H9 (cell line): ENCODE results near the gene RAB11A. TPM values are rescaled to one million over a fixed set of nuclear protein-coding genes. Genes with fewer than 3 reads are reported as not detected.

Experiments used
- DNase-seq: peaks from one replicate; pipeline ENCODE4 v3.0.0-alpha.2; 2017
- H2AFZ ChIP-seq: one replicate; pipeline ENCODE4 v1.6.1; 2013; ENCODE audit warnings: mild to moderate bottlenecking, low read length, control low read depth, moderate library complexity
- H2AK5ac ChIP-seq: 2 replicates; pipeline ENCODE4 v1.6.1; 2013; ENCODE audit warnings: low read length, control low read depth, mixed read lengths; ENCODE audit not compliant: insufficient read length
- H2BK120ac ChIP-seq: one replicate; pipeline ENCODE4 v1.6.1; 2013; ENCODE audit warnings: low read depth, mild to moderate bottlenecking, low read length, control low read depth, inconsistent platforms; ENCODE audit not compliant: poor library complexity, severe bottlenecking
- H2BK12ac ChIP-seq: 2 replicates; pipeline ENCODE4 v1.6.1; 2013; ENCODE audit warnings: low read length, control low read depth, mixed read lengths, low read depth; ENCODE audit not compliant: insufficient read length
- H2BK15ac ChIP-seq: 2 replicates; pipeline ENCODE4 v1.6.1; 2013; ENCODE audit warnings: low read depth, low read length, control low read depth
- H2BK20ac ChIP-seq: one replicate; pipeline ENCODE4 v1.6.1; 2013; ENCODE audit warnings: low read depth, mild to moderate bottlenecking, low read length, control low read depth, inconsistent platforms; ENCODE audit not compliant: poor library complexity, severe bottlenecking
- H2BK5ac ChIP-seq: 2 replicates; pipeline ENCODE4 v1.6.1; 2013; ENCODE audit warnings: low read length, control low read depth, mixed read lengths; ENCODE audit not compliant: insufficient read length
- H3K14ac ChIP-seq: 2 replicates; pipeline ENCODE4 v1.6.1; 2013; ENCODE audit warnings: low read length, control low read depth; ENCODE audit not compliant: insufficient read depth
- H3K18ac ChIP-seq: 2 replicates; pipeline ENCODE4 v1.6.1; 2013; ENCODE audit warnings: low read depth, mild to moderate bottlenecking, mixed read lengths, low read length, control low read depth; ENCODE audit not compliant: insufficient read length
- H3K23ac ChIP-seq: 2 replicates; pipeline ENCODE4 v1.6.1; 2013; ENCODE audit warnings: low read length, control low read depth, mixed read lengths, low read depth; ENCODE audit not compliant: insufficient read length
- H3K23me2 ChIP-seq: 2 replicates; pipeline ENCODE4 v1.6.1; 2013; ENCODE audit warnings: low read depth, mild to moderate bottlenecking, mixed read lengths, low read length, control low read depth; ENCODE audit not compliant: insufficient read length, poor library complexity, severe bottlenecking
- H3K27ac ChIP-seq: 2 replicates; pipeline ENCODE4 v1.5.1; 2013; ENCODE audit warnings: low read length, control low read depth, mixed read lengths, low read depth; ENCODE audit not compliant: insufficient read length
- H3K27me3 ChIP-seq: 2 replicates; pipeline ENCODE4 v1.6.1; 2013; ENCODE audit warnings: low read length, control low read depth, inconsistent platforms; ENCODE audit not compliant: insufficient read depth
- H3K4ac ChIP-seq: 2 replicates; pipeline ENCODE4 v1.6.1; 2013; ENCODE audit warnings: low read depth, mild to moderate bottlenecking, control low read depth, inconsistent platforms, low read length, moderate library complexity
- H3K4me1 ChIP-seq: 2 replicates; pipeline ENCODE4 v1.6.1; 2013; ENCODE audit warnings: low read length, control low read depth, inconsistent platforms; ENCODE audit not compliant: insufficient read depth
- H3K4me2 ChIP-seq: 2 replicates; pipeline ENCODE4 v1.6.1; 2013; ENCODE audit warnings: low read length, control low read depth, mixed read lengths; ENCODE audit not compliant: insufficient read length, insufficient read depth
- H3K56ac ChIP-seq: 2 replicates; pipeline ENCODE4 v1.6.1; 2013; ENCODE audit warnings: low read depth, mild to moderate bottlenecking, mixed read lengths, low read length, control low read depth; ENCODE audit not compliant: insufficient read length
- H3K79me1 ChIP-seq: 2 replicates; pipeline ENCODE4 v1.6.1; 2013; ENCODE audit warnings: low read depth, mild to moderate bottlenecking, moderate library complexity, low read length, control low read depth, inconsistent platforms; ENCODE audit not compliant: insufficient read depth, poor library complexity, severe bottlenecking
- H3K79me2 ChIP-seq: 2 replicates; pipeline ENCODE4 v1.6.1; 2013; ENCODE audit warnings: low read length, control low read depth, inconsistent platforms; ENCODE audit not compliant: insufficient read depth
- H3K9ac ChIP-seq: 2 replicates; pipeline ENCODE4 v1.6.1; 2013; ENCODE audit warnings: low read length, control low read depth, mixed read lengths; ENCODE audit not compliant: insufficient read length; ENCODE audit errors: extremely low read depth
- H3K9me3 ChIP-seq: one replicate; pipeline ENCODE4 v1.6.1; 2013; ENCODE audit warnings: low read depth, low read length, inconsistent platforms; ENCODE audit not compliant: control insufficient read depth
- H3T11ph ChIP-seq: one replicate; pipeline ENCODE4 v1.6.1; 2013; ENCODE audit warnings: mild to moderate bottlenecking, low read length, control low read depth, inconsistent platforms
- H4K20me1 ChIP-seq: one replicate; pipeline ENCODE4 v1.6.1; 2013; ENCODE audit not compliant: control insufficient read depth, insufficient read length, insufficient read depth
- H4K5ac ChIP-seq: 2 replicates; pipeline ENCODE4 v1.6.1; 2013; ENCODE audit warnings: low read depth, mild to moderate bottlenecking, mixed read lengths, low read length, control low read depth; ENCODE audit not compliant: insufficient read length
- H4K8ac ChIP-seq: replicated peaks from 2 replicates; pipeline ENCODE4 v1.6.1; 2013; ENCODE audit warnings: low read length, control low read depth, mixed read lengths, low read depth; ENCODE audit not compliant: insufficient read length
- H4K91ac ChIP-seq: 2 replicates; pipeline ENCODE4 v1.6.1; 2013; ENCODE audit warnings: low read depth, mild to moderate bottlenecking, moderate library complexity, mixed read lengths, low read length, control low read depth; ENCODE audit not compliant: insufficient read length
- H3K27ac Mint-ChIP-seq, 3 experiments: 2 replicates in 2 of 3; 3 replicates in 1 of 3; pipeline ENCODE4 v1.8.0; 2020 to 2021; ENCODE audit warnings: mixed read lengths in 3 of 3, mild to moderate bottlenecking in 1 of 3, moderate library complexity in 1 of 3
- H3K27me3 Mint-ChIP-seq: 2 replicates; pipeline ENCODE4 v1.8.0; 2021; ENCODE audit warnings: low read depth, mild to moderate bottlenecking, moderate library complexity, mixed read lengths
- H3K36me3 Mint-ChIP-seq, 3 experiments: 2 replicates in 2 of 3; 3 replicates in 1 of 3; pipeline ENCODE4 v1.8.0; 2020 to 2021; ENCODE audit warnings: low read depth in 3 of 3, mixed read lengths in 3 of 3; ENCODE audit not compliant: insufficient read depth in 1 of 3
- H3K4me1 Mint-ChIP-seq, 2 experiments: 2 replicates each; pipeline ENCODE4 v1.8.0; 2020; ENCODE audit warnings: mixed read lengths in 2 of 2
- H3K4me3 Mint-ChIP-seq, 2 experiments: 2 replicates in 1 of 2; 3 replicates in 1 of 2; pipeline ENCODE4 v1.8.0; 2020 to 2021; ENCODE audit warnings: mild to moderate bottlenecking in 2 of 2, mixed read lengths in 2 of 2, moderate library complexity in 1 of 2
- H3K9me3 Mint-ChIP-seq, 2 experiments: 2 replicates in 1 of 2; 3 replicates in 1 of 2; pipeline ENCODE4 v1.8.0; 2020; ENCODE audit warnings: mild to moderate bottlenecking in 2 of 2, mixed read lengths in 2 of 2, moderate library complexity in 1 of 2
- CTCF ChIP-seq: fragments of 200-600 bp; sonication (generic); conservative IDR thresholded peaks from 3 replicates; pipeline ENCODE4 v1.8.0; 2021; ENCODE audit warnings: antibody characterized with exemption, mild to moderate bottlenecking
- WGBS: extraction: QIAGEN DNeasy Blood & Tissue Kit; methylation state at CpG from one replicate; pipeline ENCODE4 v1.1.7; 2013; ENCODE audit warnings: missing lambda C conversion rate, low lambda C conversion rate, mixed read lengths; ENCODE audit not compliant: insufficient read length; ENCODE audit errors: extremely low coverage; 5-methylcytosine and 5-hydroxymethylcytosine counted together
- total RNA-seq: library from RNA; stranded (reverse); gene quantifications from 2 replicates; pipeline ENCODE4 v1.2.1, GENCODE V29; 2021

RAB11A gene
- total RNA-seq, 1 experiment from 2014 or later, result 217 TPM

DNA sequence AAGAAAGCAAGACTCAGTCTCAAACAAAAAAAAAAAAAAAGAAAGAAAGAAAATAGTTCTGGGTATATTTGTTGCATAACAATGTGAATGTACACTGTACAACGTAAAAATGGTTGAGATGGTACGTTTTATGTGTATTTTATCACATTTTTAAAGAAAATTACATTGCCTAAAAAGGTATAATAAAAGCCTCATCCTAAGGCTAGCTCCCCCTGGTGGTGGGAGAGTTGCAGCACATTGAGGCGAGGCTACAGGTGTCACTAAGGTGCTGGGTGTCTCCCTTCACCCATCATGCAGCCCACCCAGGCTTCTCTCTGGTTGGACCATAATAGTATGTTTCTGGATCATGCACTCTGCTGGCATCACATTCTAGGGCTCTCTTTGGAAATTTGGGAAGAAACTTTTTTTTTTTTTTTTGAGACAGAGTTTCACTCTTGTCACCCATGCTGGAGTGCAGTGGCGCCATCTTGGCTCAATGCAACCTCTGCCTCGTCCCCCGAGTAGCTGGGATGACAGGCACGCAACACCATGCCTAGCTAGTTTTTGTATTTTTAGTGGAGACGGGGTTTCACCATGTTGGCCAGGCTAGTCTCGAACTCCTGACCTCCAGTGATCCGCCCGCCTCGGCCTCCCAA lies 12.4 kb upstream of the RAB11A start:
- Histone ChIP-seq H3K27me3 (no peaks in the 10 kb centered on the region), H4K91ac (no peak overlapping the region), H3T11ph (no peak overlapping the region), H3K27ac (no peak overlapping the region), H3K4me1 (no peaks in the 10 kb centered on the region; the same call in 1 of the 2 replicates), H3K79me2 (no peaks in the 10 kb centered on the region), H3K56ac (no peak overlapping the region), H2BK120ac (no peak overlapping the region), H4K20me1 (no peaks in the 10 kb centered on the region), H3K4me2 (no peak overlapping the region), H2AK5ac (no peak overlapping the region), H2BK5ac (no peak overlapping the region), H3K9me3 (no peaks in the 10 kb centered on the region), H3K9ac (no peak overlapping the region), H3K4ac (no peak overlapping the region), H4K8ac (no peak overlapping the region), H3K18ac (no peak overlapping the region), H2BK20ac (no peak overlapping the region), H2BK12ac (no peak overlapping the region), H3K23ac (no peak overlapping the region), H2AFZ (no peak overlapping the region), H4K5ac (no peak overlapping the region), H3K14ac (no peak overlapping the region), H3K23me2 (no peaks in the 10 kb centered on the region), H3K79me1 (no peaks in the 10 kb centered on the region), H2BK15ac (no peak overlapping the region)
- H3K36me3 Mint-ChIP-seq, result no peaks in the 10 kb centered on the region
- peaks cover 10 to 13% of the 10 kb centered on the region in 2 experiments for H3K4me1 Mint-ChIP-seq
- H3K4me3 Mint-ChIP-seq, result no peak overlapping the region
- peak; percentile 97 for TF ChIP-seq CTCF
- no CpG with 5 or more reads among the region's 12 CpGs for WGBS
- no peaks in the 10 kb centered on the region for H3K27me3 Mint-ChIP-seq
- peak; percentile 72 for DNase-seq
- H3K9me3 Mint-ChIP-seq, result no peaks in the 10 kb centered on the region
- H3K27ac Mint-ChIP-seq, result no peak overlapping the region
